ENCODE results near the gene ATP8A2.
"Not testable (repeated sequence)": the region's sequence is repeated elsewhere in the genome, so short reads cannot be mapped to it uniquely, and the experiment has no call there.

ATP8A2 gene

GRCh38 chr13:25807562-25807961, 435.8 kb downstream of the ATP8A2 start:
- DNase-seq (ENCODE audit: low read depth): no peak

DNA sequence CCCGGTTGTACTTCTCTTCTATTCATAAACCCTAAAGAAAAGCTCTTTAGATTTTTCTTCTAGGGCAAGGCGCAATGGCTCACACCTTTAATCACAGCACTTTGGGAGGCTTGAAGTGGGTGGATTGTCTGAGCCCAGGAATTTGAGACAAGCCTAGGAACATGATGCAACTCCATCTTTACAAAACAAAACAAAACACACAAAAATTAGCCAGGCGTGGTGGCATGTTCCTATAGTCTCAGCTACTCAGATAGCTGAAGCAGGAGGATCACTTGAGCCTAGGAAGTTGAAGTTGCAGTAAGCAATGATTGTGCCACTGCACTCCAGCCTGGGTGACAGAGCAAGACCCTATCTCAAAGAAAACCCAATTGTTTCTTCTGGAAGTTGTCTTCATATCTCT, 439.7 kb downstream of the ATP8A2 start:
- no peak for DNase-seq (ENCODE audit: low read depth)

- no peak for DNase-seq (ENCODE audit: low read depth)
Observed at GRCh38 chr13:25816239-25816638, 444.5 kb downstream of the ATP8A2 start.

DNA sequence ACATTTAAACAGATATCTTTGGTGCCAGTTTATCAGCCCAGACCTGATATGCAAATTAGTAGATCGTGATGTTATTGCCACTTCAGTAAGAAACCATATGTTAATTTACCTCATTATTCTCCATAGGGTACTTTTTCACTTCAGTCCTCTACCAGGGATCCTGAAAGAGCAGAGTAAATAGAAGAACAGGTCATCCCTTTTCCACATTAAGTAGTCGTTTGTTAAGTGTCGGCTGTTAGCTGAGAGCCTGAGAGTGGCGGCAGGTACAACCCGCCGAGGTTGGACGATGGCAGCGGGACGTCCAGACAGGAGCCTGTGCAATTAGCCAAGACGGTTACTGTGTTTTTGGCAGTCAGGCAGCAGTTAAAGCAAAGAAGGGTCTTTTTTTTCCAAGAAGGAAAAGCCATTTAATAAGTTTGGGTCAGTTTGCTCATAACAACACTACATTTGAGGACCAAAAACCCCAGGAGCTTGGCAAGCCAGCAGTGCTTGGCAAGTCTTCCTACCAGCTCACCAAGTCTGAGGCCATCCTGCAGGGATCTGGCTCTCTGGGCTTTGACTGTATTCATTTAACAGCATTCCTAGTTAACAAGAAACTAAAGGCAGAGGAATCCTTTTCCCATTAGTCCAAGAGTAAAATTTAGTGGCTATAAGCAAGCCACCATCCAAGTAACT, 448.2 kb downstream of the ATP8A2 start:
- DNase-seq (ENCODE audit: low read depth): peak; percentile 20

GRCh38 chr13:25821776-25822175, 450.0 kb downstream of the ATP8A2 start:
- DNase-seq (ENCODE audit: low read depth): no peak

DNA sequence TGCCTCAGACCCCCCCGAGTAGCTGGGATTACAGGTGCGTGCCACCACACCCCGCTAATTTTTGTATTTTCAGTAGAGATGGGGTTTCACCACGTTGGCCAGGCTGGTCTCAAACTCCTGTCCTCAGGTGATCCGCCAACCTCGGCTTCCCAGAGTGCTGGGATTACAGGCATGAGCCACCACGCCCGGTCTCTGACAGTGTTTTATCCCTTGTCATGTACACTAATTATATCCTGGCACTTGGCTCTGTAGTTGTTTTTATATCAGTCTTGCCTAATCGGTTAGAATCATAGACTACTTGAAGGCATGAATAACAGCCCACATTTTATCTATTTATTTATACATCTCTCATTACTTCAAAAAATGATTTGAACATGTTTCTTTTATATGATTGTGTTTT, 455.4 kb downstream of the ATP8A2 start:
- not testable (repeated sequence) for DNase-seq (ENCODE audit: low read depth)

- no peak for DNase-seq (ENCODE audit: low read depth)
Observed at GRCh38 chr13:25827831-25828465, 456.2 kb downstream of the ATP8A2 start.

GRCh38 chr13:25833761-25834160, 462.0 kb downstream of the ATP8A2 start:
- DNase-seq (ENCODE audit: low read depth): no peak

DNA sequence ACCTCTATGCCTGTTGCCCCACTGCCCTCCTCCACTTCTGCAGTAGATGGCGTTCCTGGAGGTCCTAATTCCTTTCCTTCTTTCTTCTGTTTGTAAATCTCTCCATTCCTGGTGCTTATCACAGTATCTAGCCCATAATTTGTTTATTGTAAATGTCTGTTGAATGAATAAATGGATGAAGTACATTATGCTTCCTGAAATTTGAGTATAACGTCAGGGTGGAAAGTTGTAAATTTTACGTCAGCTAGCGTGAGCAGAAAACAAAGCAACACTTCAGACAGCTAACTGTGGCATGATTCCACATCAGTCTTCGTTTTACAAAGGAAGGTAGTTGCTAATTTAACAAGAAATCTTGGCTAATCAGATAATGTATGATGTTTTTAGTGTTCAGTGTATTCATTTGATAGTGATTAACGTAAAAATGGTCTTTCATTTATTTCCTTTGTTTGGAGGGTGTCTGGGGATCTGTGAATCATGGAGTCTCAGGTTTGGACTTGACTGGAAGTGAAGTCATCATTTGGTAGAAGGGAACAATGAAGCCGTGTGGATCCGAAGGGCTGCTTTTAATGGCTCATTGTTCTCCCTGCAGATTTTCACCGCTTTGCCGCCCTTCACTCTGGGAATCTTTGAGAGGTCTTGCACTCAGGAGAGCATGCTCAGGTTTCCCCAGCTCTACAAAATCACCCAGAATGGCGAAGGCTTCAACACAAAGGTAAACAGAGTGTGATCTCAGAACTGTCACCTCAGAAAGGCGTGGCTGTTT, 465.0 kb downstream of the ATP8A2 start:
- DNase-seq (ENCODE audit: low read depth): no peak

- no peak for DNase-seq (ENCODE audit: low read depth)
Observed at GRCh38 chr13:25839371-25839770, 467.6 kb downstream of the ATP8A2 start.

DNA sequence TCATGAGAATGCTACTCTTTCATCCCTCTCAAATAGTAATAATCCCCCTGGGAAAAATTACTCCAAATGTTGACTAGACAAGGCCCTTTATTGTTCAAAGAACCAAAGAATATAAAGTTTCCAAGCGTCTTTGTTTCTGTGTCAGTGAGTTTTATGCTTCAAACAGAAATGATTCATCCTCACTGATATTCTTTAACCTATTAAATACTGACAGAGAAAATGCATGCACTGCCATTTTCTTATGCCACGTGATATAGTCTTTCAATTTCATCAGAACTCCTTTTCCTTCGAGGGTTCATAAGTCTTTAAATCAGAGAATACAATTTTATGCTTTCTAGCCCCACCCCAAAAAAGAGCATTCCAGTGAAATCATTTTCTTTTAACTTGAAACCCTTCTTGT, 468.5 kb downstream of the ATP8A2 start:
- no peak for DNase-seq (ENCODE audit: low read depth)

DNA sequence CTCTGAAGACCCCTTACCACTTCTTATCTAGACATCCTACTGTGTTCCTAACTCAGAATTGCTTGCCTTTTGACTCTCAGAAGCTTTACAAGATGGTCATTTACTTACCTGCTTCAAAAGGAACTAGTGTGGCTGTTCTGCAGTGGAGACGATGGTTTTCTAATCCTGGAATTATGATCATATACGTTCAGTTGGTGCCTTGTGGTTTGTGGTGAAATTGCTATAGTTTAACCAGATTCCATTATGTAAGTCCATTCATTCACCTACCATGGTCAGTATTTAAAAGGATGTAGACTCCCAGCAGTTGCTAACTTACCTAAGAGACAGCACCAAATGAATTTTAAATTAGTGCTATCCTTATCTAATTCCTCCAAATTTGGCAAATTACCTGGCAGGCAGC, 469.2 kb downstream of the ATP8A2 start:
- no peak for DNase-seq (ENCODE audit: low read depth)

DNA sequence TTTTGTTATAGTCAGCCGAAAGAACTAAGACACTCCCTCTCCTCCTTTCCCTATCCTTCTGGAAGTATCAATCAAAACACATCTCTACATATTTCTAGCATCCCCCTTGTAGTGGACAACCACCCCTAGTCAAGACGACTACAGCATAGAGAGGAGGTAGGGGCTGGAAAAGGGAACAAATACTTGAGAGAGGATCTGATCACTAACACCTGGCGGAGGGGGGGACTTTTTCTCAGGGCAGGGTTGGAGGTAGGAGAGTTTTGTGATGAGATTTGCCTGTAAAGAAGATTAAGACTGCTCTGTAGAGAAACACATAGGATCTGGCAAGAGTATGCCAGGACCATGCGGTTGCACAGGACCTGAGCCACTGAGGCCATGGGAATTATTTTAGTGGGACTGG, 471.9 kb downstream of the ATP8A2 start:
- DNase-seq (ENCODE audit: low read depth): no peak

- no peak for DNase-seq (ENCODE audit: low read depth)
Observed at GRCh38 chr13:25844559-25845434, 473.0 kb downstream of the ATP8A2 start.

DNA sequence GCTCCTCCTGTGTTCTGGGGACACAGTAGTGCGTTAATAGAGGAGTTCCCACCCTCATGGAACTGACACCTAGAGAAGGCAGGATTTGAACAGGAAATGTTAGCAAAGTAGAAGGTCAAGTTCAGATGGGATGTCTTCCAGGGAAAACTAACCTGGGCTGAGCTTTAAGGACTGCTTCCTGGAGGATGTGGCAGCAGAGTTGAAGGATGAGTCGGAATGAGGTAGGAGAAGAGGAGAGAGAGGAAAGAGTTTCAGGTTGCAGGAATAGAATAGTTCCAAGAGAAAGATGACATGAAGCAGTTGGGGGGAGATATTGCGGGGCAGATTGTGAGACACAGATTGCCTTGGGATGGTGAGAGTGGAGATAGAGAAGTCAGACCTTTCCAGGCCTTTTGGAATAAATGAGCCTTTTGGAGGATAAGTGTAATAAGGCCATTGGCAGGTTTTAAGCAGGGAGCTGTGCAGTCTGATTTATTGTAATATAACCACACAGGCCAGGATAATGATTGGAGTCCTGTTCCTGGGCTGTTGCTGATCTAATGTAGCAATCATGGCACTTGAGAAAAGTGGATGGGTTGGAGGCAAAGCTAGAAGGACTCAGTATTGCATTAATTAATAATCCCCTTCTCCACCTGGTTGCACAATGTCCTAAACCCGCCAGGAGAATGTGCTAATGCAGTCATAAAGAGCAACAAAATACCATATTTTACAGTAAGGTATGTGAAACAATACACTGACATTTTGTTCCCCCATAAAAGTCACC, 474.6 kb downstream of the ATP8A2 start:
- DNase-seq (ENCODE audit: low read depth): no peak

- DNase-seq (ENCODE audit: low read depth): no peak
Observed at GRCh38 chr13:25847145-25847544, 475.4 kb downstream of the ATP8A2 start.

GRCh38 chr13:25847635-25848626, 476.2 kb downstream of the ATP8A2 start:
- DNase-seq (ENCODE audit: low read depth): no peak

- no peak for DNase-seq (ENCODE audit: low read depth)
Observed at GRCh38 chr13:25848812-25849745, 477.3 kb downstream of the ATP8A2 start.

GRCh38 chr13:25857830-25858229, 486.1 kb downstream of the ATP8A2 start:
- no peak for DNase-seq (ENCODE audit: low read depth)

All from stromal cell of bone marrow (primary cell).